GM23338 (cell line): ENCODE data around the gene PDK4. TPM values are rescaled to one million over a fixed set of nuclear protein-coding genes. Genes with fewer than 3 reads are reported as not detected.

Source experiments
- ATAC-seq: fragments of 200-7000 bp; cut with Tn5 transposase; 3 replicates; pipeline ENCODE4 v1.9.1; 2020
- DNase-seq: peaks from one replicate; pipeline ENCODE4 v3.0.0-alpha.2; 2015; ENCODE audit warnings: low spot score
- H2AFZ ChIP-seq: fragments of 200-600 bp; sonication (generic); 2 replicates; pipeline ENCODE4 v1.8.0; 2016; ENCODE audit warnings: antibody characterized with exemption, mild to moderate bottlenecking, moderate library complexity
- H3F3A ChIP-seq: fragments of 200-600 bp; sonication (generic); replicated peaks from 2 replicates; pipeline ENCODE4 v1.8.0; 2017; ENCODE audit warnings: antibody characterized with exemption, mixed run types, low read depth
- H3K27ac ChIP-seq: fragments of 200-600 bp; sonication (generic); 2 replicates; pipeline ENCODE4 v1.6.1; 2016; ENCODE audit warnings: low read depth
- H3K27me3 ChIP-seq: fragments of 200-600 bp; sonication (generic); 2 replicates; pipeline ENCODE4 v1.8.0; 2016; ENCODE audit warnings: mild to moderate bottlenecking, mixed run types, moderate library complexity; ENCODE audit not compliant: insufficient read depth
- H3K36me3 ChIP-seq: fragments of 200-600 bp; sonication (generic); 2 replicates; pipeline ENCODE4 v1.8.0; 2016; ENCODE audit warnings: mild to moderate bottlenecking; ENCODE audit not compliant: insufficient read depth
- H3K4me1 ChIP-seq: fragments of 200-600 bp; sonication (generic); 2 replicates; pipeline ENCODE4 v1.8.0; 2016; ENCODE audit warnings: mild to moderate bottlenecking, moderate library complexity; ENCODE audit not compliant: insufficient read depth
- H3K4me2 ChIP-seq: fragments of 200-600 bp; sonication (generic); 2 replicates; pipeline ENCODE4 v1.7.1; 2017; ENCODE audit warnings: mixed run types
- H3K4me3 ChIP-seq: fragments of 200-600 bp; sonication (generic); 2 replicates; pipeline ENCODE4 v1.6.1; 2016; ENCODE audit warnings: mixed run types
- H3K79me2 ChIP-seq: fragments of 200-600 bp; sonication (generic); replicated peaks from 2 replicates; pipeline ENCODE4 v1.8.0; 2017; ENCODE audit warnings: mild to moderate bottlenecking; ENCODE audit not compliant: insufficient read depth
- H3K9me2 ChIP-seq: fragments of 200-600 bp; sonication (generic); 2 replicates; pipeline ENCODE4 v1.8.0; 2017; ENCODE audit not compliant: insufficient read depth
- H4K20me1 ChIP-seq: fragments of 200-600 bp; sonication (generic); replicated peaks from 2 replicates; pipeline ENCODE4 v1.8.0; 2017; ENCODE audit warnings: mild to moderate bottlenecking; ENCODE audit not compliant: insufficient read depth
- H3K27ac Mint-ChIP-seq: 2 replicates; pipeline ENCODE4 v1.8.0; 2020; ENCODE audit warnings: inconsistent platforms, mild to moderate bottlenecking, moderate library complexity, mixed read lengths
- H3K27me3 Mint-ChIP-seq: 3 replicates; pipeline ENCODE4 v1.8.0; 2022; ENCODE audit warnings: low read depth, mild to moderate bottlenecking, moderate library complexity, mixed read lengths, inconsistent platforms; ENCODE audit not compliant: insufficient read depth, poor library complexity
- H3K36me3 Mint-ChIP-seq: 3 replicates; pipeline ENCODE4 v1.8.0; 2021; ENCODE audit warnings: low read depth, mild to moderate bottlenecking, inconsistent platforms, moderate library complexity, mixed read lengths
- H3K4me1 Mint-ChIP-seq: 3 replicates; pipeline ENCODE4 v1.8.0; 2020; ENCODE audit warnings: mild to moderate bottlenecking, inconsistent platforms, mixed read lengths
- H3K4me3 Mint-ChIP-seq: 3 replicates; pipeline ENCODE4 v1.8.0; 2021; ENCODE audit warnings: moderate library complexity, mild to moderate bottlenecking, inconsistent platforms, mixed read lengths
- H3K9me3 Mint-ChIP-seq: 3 replicates; pipeline ENCODE4 v1.8.0; 2020; ENCODE audit warnings: moderate library complexity, mild to moderate bottlenecking, inconsistent platforms, mixed read lengths
- EZH2 ChIP-seq: fragments of 200-600 bp; sonication (generic); IDR thresholded peaks from one replicate; pipeline ENCODE4 v1.8.0; 2017; ENCODE audit warnings: antibody characterized with exemption, mild to moderate bottlenecking, low read depth; ENCODE audit not compliant: unreplicated experiment
- EZH2phosphoT487 ChIP-seq: fragments of 200-600 bp; sonication (generic); IDR thresholded peaks from one replicate; pipeline ENCODE4 v1.8.1; 2018; ENCODE audit warnings: antibody characterized with exemption; ENCODE audit not compliant: unreplicated experiment
- JUNB ChIP-seq: IDR thresholded peaks from one replicate; pipeline ENCODE4 v1.6.1; 2016; ENCODE audit warnings: antibody characterized with exemption; ENCODE audit not compliant: unreplicated experiment
- NANOG ChIP-seq: IDR thresholded peaks from 2 replicates; pipeline ENCODE4 v1.6.1; 2016; ENCODE audit warnings: antibody characterized with exemption, borderline replicate concordance
- POLR2AphosphoS5 ChIP-seq: IDR thresholded peaks from 2 replicates; pipeline ENCODE4 v1.6.1; 2016; ENCODE audit warnings: antibody characterized with exemption, low read depth
- ZNF114 ChIP-seq: fragments of 250-450 bp; sonication (Bioruptor Pico); IDR thresholded peaks from 2 replicates; pipeline ENCODE4 v1.5.0; 2020; ENCODE audit warnings: mild to moderate bottlenecking, moderate library complexity
- ZNF331 ChIP-seq: fragments of 250-450 bp; sonication (Bioruptor Pico); IDR thresholded peaks from 2 replicates; pipeline ENCODE4 v1.5.0; 2020; ENCODE audit warnings: low read depth, mild to moderate bottlenecking, moderate library complexity
- polyA plus RNA-seq: library from polyadenylated mRNA; unstranded; fragments of >200 nt; fragmentation: Nextera tagmentation; extraction: Ambion mirVana; gene quantifications from 2 replicates; pipeline ENCODE4 v1.2.1, GENCODE V29; 2016
- total RNA-seq: library from RNA; depleted of rRNA; stranded (reverse); fragments of >200 nt; shearing (Covaris generic); gene quantifications from 2 replicates; pipeline ENCODE4 v1.2.3, GENCODE V29; 2014
- TF ChIP-seq, protein P1 (sequence below): IDR thresholded peaks from one replicate; pipeline ENCODE4 v1.6.1; 2018; ENCODE audit warnings: antibody characterized with exemption; ENCODE audit not compliant: unreplicated experiment
- TF ChIP-seq, protein P2 (sequence below), 2 experiments: fragments of 200-600 bp in 1 of 2; sonication (generic) in 1 of 2; conservative IDR thresholded peaks; 2 replicates each; pipeline versions ENCODE4 v1.5.1 to v1.6.1; 2016 to 2017; ENCODE audit warnings: antibody characterized with exemption in 2 of 2, low read depth in 2 of 2, mild to moderate bottlenecking in 2 of 2, moderate library complexity in 1 of 2

Gene PDK4
- total and polyA plus RNA-seq, 2 experiments from 2014 or later, result 0.32 TPM; not detected in 1

DNA sequence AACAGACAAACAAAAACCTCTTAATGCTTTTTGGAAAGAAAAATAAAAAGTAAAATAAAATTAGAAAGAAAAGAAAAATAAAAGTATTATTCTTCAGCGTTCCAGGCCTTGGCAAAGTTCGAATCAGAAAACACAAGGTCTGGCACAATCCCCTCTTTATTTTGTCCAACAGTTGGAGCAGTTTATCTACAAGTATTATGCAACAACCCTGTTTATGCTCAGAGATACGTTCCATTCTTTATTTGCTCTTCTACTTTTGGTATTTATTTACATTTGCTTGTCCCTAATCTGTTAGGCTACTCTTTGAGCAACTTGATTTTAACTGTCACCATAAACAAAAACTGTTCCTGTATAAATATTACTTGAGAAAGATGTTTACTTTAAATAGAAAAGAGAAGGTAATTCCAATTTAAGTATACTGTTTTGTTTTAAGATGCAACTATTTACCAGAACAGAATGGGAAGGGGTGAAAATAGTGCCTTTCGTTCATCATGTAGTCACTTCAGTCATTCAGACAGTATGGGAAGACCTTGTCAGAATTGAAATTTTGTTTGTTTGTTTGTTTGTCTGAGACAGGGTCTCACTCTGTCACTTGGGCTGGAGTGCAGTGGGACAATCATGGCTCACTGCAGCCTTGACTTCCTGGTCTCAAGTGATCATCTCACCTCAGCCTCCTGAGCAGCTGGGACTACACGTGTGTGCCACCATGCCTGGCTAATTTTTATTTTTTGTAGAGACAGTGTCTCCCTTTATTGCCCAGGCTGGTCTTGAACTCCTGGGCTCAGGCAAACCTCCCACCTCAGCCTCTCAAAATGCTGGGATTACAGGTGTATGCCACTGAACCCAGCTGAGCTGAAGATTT is 5.7 kb downstream of the PDK4 start:
- Mint-ChIP-seq H3K36me3 (no peaks in the 10 kb centered on the region; the same call in 2 of the 3 replicates), H3K27me3 (peaks cover 7% of the 10 kb centered on the region), H3K4me3 (no peak overlapping the region), H3K4me1 (peaks cover 14% of the 10 kb centered on the region), H3K9me3 (no peaks in the 10 kb centered on the region), H3K27ac (no peak overlapping the region)
- TF ChIP-seq, protein P1, sequence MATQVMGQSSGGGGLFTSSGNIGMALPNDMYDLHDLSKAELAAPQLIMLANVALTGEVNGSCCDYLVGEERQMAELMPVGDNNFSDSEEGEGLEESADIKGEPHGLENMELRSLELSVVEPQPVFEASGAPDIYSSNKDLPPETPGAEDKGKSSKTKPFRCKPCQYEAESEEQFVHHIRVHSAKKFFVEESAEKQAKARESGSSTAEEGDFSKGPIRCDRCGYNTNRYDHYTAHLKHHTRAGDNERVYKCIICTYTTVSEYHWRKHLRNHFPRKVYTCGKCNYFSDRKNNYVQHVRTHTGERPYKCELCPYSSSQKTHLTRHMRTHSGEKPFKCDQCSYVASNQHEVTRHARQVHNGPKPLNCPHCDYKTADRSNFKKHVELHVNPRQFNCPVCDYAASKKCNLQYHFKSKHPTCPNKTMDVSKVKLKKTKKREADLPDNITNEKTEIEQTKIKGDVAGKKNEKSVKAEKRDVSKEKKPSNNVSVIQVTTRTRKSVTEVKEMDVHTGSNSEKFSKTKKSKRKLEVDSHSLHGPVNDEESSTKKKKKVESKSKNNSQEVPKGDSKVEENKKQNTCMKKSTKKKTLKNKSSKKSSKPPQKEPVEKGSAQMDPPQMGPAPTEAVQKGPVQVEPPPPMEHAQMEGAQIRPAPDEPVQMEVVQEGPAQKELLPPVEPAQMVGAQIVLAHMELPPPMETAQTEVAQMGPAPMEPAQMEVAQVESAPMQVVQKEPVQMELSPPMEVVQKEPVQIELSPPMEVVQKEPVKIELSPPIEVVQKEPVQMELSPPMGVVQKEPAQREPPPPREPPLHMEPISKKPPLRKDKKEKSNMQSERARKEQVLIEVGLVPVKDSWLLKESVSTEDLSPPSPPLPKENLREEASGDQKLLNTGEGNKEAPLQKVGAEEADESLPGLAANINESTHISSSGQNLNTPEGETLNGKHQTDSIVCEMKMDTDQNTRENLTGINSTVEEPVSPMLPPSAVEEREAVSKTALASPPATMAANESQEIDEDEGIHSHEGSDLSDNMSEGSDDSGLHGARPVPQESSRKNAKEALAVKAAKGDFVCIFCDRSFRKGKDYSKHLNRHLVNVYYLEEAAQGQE, result no peak
- TF ChIP-seq JUNB (no peak), EZH2phosphoT487 (no peak)
- TF ChIP-seq, protein P2, sequence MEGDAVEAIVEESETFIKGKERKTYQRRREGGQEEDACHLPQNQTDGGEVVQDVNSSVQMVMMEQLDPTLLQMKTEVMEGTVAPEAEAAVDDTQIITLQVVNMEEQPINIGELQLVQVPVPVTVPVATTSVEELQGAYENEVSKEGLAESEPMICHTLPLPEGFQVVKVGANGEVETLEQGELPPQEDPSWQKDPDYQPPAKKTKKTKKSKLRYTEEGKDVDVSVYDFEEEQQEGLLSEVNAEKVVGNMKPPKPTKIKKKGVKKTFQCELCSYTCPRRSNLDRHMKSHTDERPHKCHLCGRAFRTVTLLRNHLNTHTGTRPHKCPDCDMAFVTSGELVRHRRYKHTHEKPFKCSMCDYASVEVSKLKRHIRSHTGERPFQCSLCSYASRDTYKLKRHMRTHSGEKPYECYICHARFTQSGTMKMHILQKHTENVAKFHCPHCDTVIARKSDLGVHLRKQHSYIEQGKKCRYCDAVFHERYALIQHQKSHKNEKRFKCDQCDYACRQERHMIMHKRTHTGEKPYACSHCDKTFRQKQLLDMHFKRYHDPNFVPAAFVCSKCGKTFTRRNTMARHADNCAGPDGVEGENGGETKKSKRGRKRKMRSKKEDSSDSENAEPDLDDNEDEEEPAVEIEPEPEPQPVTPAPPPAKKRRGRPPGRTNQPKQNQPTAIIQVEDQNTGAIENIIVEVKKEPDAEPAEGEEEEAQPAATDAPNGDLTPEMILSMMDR (conservative IDR thresholded peaks at IDR 0.05; ENCODE audit: low read depth in 2 of 2), result no peak
- Histone ChIP-seq H3K27ac (no peak overlapping the region), H3K27me3 (peaks cover 14% of the 10 kb centered on the region), H3K4me3 (no peak overlapping the region), H3F3A (no peaks in the 10 kb centered on the region), H3K79me2 (no peaks in the 10 kb centered on the region), H4K20me1 (no peaks in the 10 kb centered on the region), H3K9me2 (no peaks in the 10 kb centered on the region), H2AFZ (no peak overlapping the region), H3K4me1 (peaks cover 4% of the 10 kb centered on the region; the same call in 1 of the 2 replicates), H3K4me2 (no peak overlapping the region), H3K36me3 (no peaks in the 10 kb centered on the region)
- no peak for ATAC-seq
- DNase-seq, result no peak

DNA sequence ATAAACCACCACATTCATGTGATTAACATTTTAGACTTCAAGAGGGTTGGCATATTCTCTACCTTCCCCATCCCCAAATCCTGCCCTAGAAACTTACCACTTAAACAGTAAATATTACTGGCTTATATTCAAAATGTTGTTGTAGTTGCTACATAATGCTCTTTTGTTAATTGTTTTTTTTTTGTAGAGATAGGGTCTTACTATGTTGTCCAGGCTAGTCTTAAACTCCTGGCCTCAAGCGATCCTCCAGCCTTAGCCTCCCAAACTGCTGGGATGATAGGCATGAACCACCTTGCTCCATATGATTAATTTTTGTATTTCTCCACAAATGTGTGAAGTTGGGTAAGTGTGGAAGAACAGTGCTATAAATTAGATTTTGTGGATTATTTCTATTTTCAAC is 6.5 kb downstream of the PDK4 start:
- Histone ChIP-seq H3F3A (no peaks in the 10 kb centered on the region), H3K4me1 (no peaks in the 10 kb centered on the region), H2AFZ (no peak overlapping the region), H3K36me3 (no peaks in the 10 kb centered on the region), H3K79me2 (no peaks in the 10 kb centered on the region), H3K27ac (no peak overlapping the region), H3K4me3 (no peak overlapping the region), H4K20me1 (no peaks in the 10 kb centered on the region), H3K4me2 (no peak overlapping the region), H3K9me2 (no peaks in the 10 kb centered on the region), H3K27me3 (peaks cover 6% of the 10 kb centered on the region)
- no peaks in the 10 kb centered on the region for H3K36me3 Mint-ChIP-seq
- no peak overlapping the region for H3K4me3 Mint-ChIP-seq
- no peak for DNase-seq
- peaks cover 2% of the 10 kb centered on the region for H3K27me3 Mint-ChIP-seq
- ATAC-seq, result no peak
- H3K9me3 Mint-ChIP-seq, result no peaks in the 10 kb centered on the region
- peaks cover 11% of the 10 kb centered on the region; the same call in 2 of the 3 replicates for H3K4me1 Mint-ChIP-seq
- no peak overlapping the region for H3K27ac Mint-ChIP-seq
- TF ChIP-seq JUNB, result no peak
- no peak for TF ChIP-seq ZNF331 (CRISPR knock-in tag)
- no peak for TF ChIP-seq POLR2AphosphoS5
- no peak for TF ChIP-seq EZH2phosphoT487
- no peak for TF ChIP-seq EZH2
- no peak for TF ChIP-seq NANOG
- TF ChIP-seq ZNF114 (CRISPR knock-in tag), result no peak
- TF ChIP-seq, protein P2 (conservative IDR thresholded peaks at IDR 0.05; ENCODE audit: low read depth in 2 of 2), result no peak
